HG02759 (cell line): Measurements from ENCODE around the gene HYDIN.

Experiments used
- ATAC-seq: cut with Tn5 transposase; IDR thresholded peaks from one replicate; pipeline ENCODE4 v1.9.1; 2021; ENCODE audit warnings: mild to moderate bottlenecking, moderate library complexity; ENCODE audit not compliant: unreplicated experiment

The HYDIN gene

GRCh38 chr16:70793851-70794502, 436.5 kb downstream of the HYDIN start:
- ATAC-seq = peak; percentile 53

DNA sequence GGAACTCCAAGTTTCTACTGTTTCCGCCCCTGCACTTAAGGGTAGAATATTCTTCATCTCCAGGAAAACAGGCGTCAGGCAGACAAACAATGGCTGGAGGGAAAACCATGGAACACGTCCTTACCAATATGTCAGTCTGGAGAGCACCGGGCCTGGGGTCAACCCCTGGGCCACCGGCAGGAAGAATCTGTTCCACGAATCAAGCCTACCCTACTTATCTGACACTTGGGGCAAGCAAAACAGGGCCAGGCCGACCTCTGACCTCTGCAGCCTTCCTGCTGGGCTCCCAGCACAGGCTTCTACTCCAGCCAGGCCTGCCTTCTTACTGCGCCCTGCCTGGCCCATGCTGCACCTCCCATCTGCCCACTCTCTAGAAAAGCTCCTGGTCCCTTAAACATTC, 439.7 kb downstream of the HYDIN start:
- no peak for ATAC-seq

DNA sequence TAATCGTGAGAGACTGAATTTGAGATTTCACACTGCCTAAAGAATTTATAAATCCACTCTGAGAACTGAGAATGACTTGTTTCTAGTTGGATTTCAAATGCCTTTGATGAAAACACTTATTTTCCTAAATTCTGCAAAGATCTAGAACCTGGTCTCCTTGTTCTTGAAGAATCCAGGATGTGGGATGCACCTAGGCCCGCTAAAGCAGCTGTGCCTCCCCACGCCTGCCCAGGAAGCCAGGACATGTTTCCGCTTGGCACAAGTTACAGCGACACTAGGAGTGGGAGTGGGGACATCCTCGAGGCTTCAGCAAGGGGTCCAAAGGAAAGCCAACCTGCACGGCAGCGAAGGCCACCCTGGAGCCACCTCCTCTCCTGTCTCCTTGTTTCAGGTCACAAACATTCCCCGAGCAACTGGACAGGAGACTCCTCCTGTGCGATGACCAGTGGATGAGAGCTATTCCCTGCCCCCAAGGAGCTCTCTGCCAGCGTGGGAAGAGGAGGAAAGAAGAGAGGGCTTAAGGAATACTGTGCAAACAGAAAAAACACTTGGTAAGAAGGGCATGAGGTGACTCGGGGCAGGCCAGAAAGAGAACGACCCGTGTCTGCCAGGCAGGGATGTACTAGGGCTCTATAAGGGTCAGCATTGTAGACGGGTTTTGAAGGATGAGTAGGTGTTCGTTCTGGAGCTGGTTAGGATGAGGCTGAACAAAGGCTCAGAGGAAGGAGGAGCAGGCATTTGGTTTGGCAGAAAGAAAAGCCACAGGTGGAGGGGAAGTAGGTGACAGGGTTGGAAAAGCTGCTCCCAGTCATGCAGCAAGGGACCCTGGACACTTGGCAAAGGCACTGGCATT, 440.7 kb downstream of the HYDIN start:
- no peak for ATAC-seq

DNA sequence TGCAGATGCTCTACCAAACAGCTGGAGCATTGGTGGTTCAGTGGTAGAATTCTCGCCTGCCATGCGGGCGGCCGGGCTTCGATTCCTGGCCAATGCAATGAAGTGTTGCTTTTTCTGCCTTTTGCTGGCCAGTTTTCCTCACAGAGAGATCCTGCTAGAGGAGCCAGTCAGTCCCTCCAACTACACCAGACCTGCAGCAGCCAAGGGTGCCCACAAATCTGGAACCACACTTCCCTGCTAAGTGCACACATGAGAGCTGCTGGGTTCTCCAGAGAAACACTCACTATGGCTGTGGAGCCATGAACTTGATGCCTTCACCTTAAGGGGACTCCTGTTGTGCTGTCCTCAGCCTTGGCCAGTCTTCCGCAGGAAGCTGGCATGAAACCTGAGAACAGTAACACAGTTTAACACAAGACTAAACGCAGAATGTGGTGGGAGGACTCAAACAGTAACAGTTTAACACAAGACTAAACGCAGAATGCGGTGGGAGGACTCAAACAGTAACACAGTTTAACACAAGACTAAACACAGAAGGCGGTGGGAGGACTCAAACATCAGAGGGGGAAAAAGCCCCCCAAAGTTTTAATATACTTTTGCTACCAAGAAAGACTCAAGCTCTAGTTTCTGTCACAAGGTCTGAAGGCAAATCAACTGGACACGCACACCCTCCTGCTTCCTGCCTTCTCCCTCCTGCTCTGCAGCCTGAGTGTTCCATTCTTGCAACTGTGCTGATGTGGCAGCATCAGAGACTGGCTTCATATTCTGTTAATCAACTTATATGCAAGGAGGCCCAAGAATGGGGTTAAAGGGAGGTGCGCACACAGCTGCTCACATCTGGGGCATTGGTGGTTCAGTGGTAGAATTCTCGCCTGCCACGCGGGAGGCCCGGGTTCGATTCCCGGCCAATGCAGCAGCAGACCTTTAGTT, 441.6 kb downstream of the HYDIN start:
- ATAC-seq = no peak

DNA sequence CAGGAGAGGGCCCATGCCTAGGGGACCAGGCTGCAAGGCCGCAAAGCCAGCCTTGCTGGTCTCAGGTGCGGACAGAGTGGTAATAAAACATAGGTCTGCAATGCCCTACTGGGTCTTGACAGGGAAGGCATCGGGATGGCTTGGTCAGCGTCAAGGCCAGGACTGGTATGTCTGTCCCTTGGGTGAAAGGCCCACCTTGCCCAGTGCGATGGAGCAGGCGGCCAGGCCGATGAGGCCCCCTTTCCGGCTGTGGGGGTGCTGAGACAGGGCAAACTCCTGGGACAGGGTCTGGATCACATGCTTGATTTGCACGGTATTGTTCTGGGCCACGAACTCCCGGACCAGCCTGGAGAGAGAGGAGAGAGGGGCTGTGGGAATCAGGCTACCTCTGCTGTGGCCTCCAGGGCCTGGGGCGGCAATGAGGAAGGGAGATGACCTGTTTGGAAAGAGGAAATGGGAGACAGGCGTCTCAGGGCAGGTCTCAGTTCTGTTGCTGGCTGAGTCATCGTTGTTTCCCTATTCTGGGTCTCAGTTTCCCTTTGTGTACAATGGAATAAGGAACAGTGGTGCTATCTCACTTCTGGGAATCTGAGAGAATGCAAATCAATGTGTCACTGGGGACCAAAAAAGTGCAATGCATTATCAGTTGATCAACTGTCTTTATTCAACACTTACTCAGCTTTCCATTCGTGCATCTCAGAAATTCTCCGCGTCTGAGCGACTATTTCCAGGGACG, 444.3 kb downstream of the HYDIN start:
- no peak for ATAC-seq

GRCh38 chr16:70784692-70785555, 445.6 kb downstream of the HYDIN start:
- no peak for ATAC-seq

GRCh38 chr16:70782237-70782636, 448.3 kb downstream of the HYDIN start:
- ATAC-seq = no peak

DNA sequence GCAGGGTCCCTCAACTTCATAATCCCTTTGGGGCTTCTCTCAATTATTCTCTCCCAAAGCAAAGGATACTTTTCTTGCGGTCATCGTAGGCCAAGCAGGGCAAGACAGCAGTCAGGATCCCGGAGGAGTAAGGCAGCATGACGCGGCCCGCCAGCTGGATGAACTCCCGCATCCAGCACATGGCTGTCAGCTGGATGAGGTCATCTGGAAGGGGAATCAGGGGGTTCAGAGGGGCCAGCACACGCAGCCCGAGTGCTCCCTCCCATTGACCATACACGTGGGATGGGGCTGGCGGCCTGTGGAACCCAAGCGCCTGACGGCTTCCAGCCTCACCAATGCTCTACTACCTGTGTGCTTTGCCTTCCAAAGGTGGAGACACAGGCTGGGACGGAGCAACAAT, 448.7 kb downstream of the HYDIN start:
- no peak for ATAC-seq

GRCh38 chr16:70780546-70780945, 450.0 kb downstream of the HYDIN start:
- ATAC-seq = no peak

GRCh38 chr16:70779361-70779760, 451.2 kb downstream of the HYDIN start:
- no peak for ATAC-seq

DNA sequence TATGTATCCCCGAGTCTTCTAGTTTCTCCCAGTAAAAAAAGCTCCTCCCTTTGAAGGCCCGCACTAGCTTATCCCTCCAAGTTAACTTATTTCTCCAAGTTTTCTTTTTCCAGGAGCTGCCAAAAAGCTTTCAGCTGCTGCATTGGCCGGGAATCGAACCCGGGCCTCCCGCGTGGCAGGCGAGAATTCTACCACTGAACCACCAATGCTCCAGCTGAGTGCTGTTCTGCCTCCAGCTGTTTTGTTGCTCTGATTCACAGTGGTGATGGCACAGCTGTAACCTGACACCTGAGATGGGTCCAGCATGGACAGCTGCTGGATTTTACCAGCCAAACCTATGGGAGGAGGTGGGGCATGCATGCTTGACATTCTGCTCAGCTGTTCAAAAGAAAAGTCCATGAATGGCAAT, 451.6 kb downstream of the HYDIN start:
- no peak for ATAC-seq

DNA sequence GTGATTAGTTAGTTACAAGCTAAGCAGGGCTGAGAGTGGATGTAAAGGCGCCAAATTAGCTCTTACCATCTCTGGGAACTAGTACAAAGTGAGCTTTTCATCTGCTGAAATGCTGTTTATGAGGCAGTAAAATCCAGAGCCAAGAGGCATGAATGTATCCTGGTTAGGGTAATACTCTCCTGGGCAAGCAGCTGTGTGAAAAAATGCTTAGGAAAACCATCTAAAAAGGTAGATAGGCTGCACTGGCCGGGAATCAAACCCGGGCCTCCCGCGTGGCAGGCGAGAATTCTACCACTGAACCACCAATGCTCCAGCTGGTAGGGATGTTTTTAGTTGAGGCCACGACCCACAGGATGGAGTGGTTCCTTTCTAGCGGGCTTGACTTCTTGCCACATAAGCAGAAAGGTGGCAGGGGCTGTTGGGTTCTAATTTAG, 452.5 kb downstream of the HYDIN start:
- ATAC-seq = no peak

- ATAC-seq = no peak
These were observed 453.0 kb downstream of the HYDIN start for GRCh38 chr16:70777496-70777895.

- ATAC-seq = no peak
These were observed 455.1 kb downstream of the HYDIN start for GRCh38 chr16:70775399-70775798.

GRCh38 chr16:70774261-70774660, 456.3 kb downstream of the HYDIN start:
- ATAC-seq = no peak

GRCh38 chr16:70772493-70772892, 458.0 kb downstream of the HYDIN start:
- ATAC-seq = no peak

GRCh38 chr16:70770626-70771552, 459.6 kb downstream of the HYDIN start:
- peak; percentile 66 for ATAC-seq

DNA sequence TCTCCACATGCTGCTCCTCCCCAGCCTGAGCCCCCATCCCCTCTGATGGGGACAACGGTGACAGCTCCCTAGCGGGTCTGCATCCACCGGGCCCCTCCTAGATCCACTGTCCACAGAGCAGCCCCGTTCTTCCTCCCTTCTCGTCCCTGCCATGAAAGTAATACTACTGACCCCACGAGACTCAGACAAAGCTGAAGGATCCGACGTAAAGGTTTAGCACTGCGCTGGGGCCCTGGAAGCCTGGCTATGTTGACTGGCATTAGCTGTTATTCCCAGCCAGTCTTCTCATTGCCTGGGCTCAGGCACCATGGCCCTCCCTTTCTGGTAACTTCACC, 460.3 kb downstream of the HYDIN start:
- ATAC-seq = no peak

DNA sequence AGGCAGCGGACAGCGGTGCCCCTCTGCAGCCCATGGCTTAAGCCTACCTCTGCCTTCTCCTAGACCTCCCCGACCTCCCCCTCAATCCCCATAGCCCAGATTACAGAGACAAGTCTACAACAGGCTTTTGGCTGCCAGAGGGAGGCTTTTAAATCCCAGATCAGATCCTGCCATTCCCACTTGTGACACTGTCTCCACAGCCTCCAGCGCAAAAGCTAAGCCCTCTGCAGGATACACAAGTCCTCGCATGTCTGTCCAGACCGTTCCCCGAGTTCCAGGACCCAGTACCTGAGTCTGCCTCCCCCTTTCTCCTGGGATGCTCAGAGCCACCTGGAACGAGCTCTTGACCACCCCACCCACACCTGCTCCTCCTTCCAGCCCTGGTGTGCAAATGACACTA, 460.8 kb downstream of the HYDIN start:
- ATAC-seq = no peak
